SK-N-DZ (cell line): Measurements from ENCODE around the gene MYL12B.
"Not testable (repeated sequence)": the region's sequence is repeated elsewhere in the genome, so short reads cannot be mapped to it uniquely, and the experiment has no call there.

Experiments used
- DNase-seq: peaks from one replicate; pipeline ENCODE4 v3.0.0-alpha.2; 2015; ENCODE audit warnings: low spot score

Gene MYL12B

DNA sequence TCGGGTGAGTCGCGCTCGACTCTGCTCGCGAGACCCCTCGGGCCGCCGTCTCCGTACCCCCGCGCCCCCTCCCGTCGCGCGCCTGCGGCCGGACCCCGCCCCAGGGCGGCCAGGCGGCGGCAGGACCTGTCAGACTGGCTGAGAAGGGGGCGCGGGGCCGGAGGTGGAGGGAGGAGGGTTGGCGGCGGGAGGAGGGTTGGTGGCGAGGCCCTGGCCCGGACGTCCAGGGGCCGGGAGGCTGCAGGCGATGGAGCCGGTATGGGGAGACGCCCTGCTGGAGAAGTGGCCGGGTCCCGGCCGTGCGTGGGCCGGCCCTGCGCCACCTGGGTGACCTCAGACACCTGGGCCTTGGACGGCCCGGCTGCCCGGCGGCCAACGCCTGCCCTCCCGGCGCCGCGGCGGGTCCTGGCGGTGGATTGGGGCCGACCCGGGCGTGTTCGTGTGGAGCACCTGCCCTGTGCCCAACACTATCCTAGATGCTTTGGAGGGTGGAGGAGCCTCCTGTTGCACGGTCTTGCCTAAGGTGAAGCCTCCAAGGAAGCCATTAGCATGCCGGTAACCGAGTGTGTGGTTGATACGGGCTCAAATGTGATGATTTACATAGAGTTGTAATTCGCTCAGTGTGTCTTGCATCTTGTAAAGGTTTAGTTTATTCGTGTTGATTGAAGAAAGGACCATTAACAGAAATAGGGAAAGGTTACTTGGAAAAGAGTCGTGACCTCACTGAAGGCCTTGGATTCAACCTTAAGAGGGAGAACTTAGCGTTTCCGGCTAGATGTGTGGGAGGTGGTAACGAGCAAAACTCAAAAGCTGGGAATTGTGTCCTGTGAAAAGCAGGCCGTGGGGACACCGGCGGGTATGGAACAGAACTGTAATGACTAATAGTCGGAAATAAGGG is 550 bp downstream of the MYL12B start:
- no peak for DNase-seq

DNA sequence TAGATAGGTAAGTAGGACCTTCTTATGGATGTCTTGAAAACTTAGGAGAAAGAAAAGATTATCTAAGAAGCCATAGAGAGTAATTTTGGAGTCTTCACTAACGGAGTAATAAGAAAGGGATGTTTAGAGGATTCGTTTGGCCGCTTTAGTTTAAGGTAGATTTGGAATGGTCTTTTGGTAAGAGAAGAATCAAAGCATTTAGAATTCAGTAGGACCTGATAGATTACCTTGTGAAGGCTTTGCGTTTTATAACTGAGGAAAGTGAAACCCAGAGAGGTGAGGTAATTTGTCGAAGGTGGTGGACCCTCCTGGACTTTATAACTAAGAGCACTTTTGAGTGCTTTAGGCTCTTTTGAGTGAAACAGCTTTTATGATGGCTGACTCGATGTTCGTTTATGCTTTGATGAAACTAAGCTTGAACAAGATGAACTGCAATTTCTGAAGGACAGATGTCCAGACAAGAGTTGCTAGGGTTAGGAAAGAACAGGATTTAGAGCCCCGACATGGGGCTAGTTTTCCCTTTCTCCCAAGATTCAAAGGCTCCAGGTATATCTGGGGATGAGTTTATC is 1.3 kb downstream of the MYL12B start:
- no peak for DNase-seq

DNA sequence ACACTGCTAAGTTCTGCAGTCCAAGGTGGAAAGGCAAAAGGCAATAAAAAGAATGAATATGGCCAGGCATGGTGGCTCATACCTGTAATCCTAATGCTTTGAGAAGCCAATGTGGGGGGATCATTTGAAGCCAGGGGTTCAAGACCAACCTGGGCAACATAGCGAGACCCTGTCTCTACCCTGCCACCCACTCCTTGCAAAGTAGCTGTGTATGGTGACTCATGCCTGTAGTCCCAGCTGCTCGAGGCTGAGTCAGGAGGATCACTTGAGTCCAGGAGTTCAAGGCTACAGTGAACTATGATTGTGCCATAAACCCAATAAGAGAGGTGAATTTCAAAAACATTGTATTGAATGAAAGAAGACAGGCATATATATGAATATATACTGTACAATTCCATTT is 2.4 kb downstream of the MYL12B start:
- no peak for DNase-seq

DNA sequence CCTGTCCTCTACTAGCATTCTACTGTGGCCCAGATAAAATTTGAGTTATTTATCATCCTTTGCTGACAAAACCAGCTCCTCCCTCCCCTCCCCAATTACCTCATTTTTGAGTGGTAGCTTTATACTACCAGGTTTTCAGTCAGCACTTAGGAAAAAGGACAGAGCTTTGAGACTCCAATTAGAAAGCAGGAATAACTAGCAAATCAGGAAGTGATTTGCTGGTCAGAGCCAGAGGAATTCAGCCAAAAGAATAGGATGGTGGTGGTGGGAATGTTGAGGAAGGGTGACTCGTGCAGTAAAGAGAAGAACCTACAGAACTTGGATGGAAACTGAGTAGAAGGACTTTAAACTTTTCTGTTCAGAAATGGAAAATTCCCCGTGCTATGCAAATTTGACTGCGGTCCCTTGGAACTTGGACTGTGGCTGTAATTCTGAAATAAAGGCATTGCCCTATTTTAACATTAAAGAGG is 3.7 kb downstream of the MYL12B start:
- DNase-seq: no peak

DNA sequence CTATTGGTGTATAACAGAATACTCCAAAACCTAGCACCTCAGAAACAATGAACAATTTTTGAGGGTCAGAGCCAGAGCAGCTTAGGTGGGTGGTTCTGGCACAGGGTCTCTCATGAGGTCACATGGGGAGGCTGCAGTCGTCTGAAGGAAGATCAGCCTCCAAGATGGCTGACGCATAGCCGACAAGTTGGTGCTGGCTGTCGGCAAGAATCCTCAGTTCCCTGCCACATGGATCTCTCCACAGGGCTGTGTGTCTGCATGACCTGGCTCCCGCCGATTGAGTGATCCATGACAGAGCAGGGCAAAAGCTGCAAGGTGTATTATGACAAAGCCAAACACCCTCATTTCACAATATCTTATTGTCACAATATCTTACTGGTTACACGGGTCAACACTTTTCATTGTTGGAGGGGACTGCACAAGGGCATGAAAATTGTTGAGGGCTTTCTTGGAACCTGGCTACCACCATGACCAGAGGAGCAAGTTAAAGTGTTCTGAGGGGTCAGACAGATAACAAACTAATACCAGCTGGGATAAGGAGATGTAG is 4.2 kb downstream of the MYL12B start:
- no peak for DNase-seq

DNA sequence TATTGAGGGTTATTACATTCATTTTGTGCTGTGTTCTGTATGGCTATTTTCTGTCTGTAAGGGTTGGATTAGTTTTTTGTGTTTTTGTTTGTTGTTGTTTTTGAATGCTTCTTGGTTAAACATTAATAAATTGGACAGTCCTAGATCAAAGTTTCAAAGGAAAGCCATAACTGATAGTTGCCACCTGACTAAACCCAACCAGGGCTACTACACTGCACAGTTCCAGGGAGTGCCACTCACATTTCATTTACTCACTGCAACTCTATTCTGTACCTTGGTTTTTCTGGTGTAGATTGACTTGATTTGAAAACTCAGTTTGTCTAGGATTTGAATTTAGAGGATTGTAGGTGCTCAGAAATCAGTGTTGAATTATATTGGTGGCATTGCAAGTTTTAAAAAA is 6.4 kb downstream of the MYL12B start:
- DNase-seq: no peak

DNA sequence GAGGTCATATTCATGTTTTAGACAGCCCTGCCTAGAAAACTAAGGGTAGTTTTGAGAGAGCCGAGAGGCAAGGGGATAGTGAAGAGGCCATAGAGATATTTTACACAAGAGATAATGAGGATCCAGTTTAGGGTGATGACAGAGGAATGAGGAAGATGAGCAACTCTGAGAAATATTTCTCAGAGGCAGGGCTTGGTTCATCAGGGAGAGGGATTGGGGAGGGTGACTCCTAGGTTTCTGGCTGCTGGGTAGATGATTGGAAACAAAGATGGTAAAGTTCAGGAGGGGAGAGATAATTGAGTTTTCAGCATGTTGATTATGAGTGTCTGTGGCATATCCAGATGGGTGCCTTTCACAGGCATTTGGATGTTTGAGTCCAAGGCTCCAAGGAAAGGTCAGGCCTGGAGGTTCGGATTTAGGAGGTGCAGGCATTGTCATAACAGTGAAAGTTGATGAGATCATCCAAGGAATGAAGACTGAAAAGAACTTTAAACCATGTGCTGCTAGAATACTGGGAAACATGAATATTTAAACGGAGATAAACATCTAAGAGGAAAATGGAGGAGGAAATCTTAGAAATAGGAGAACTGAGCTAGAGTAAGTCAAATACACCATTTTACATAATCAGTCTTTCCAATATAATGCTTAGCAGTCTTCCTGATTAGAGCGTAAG is 7.4 kb downstream of the MYL12B start:
- DNase-seq: peak; percentile 27

DNA sequence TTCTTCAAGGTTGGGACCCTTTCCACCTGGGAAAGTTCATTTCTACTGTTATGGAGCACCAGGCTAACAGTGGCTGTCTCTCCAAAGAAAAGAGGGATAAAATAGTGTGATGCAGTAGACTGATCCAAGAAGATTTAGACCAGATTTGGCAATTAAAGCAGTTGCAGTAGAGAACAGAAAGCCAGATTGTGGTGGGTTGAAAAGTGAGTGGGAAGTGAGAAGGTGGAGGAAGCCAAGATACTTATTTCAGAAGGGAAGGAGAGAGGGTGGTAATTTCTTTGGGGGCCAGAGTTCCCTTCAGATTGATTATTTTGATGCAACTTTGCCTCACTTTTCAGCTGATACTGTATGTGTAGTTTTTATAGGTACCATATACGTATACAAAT is 8.0 kb downstream of the MYL12B start:
- no peak for DNase-seq

DNA sequence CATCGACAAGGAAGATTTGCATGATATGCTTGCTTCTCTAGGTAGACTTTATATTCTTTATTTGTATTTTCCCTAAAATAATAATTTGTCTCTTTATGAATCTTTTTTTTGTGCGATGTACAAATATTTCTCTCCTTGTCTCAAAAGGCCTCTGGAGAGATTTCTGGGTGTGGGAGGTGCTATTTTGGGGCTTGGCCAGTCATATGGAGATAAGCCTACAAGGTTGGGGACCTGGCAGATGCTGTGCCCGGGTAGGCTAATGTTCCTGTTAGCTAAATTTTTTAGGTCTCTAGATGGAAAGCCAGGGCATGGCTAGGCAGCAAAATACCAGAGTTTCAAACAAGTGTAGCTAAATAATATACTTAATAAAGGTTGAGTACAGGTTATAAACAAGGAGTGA is 11.1 kb downstream of the MYL12B start:
- no peak for DNase-seq

DNA sequence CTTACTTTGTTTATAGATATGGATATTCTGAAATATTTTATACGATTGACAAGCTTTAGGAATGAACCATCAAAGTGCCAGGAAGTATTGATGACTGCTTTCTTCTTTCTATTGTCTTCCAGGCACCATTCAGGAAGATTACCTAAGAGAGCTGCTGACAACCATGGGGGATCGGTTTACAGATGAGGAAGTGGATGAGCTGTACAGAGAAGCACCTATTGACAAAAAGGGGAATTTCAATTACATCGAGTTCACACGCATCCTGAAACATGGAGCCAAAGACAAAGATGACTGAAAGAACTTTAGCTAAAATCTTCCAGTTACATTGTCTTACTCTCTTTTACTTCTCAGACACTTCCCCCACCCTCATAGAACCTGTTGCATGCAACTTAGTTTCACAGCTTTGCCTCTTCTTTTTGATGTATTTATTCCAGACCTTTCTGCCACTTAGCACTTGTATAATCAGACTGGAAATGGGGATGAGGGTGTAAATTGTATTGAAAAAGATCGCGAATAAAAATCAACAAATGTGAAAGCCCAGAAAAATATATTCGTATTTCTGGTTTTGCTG is 15.8 kb downstream of the MYL12B start:
- DNase-seq: not testable (repeated sequence)

DNA sequence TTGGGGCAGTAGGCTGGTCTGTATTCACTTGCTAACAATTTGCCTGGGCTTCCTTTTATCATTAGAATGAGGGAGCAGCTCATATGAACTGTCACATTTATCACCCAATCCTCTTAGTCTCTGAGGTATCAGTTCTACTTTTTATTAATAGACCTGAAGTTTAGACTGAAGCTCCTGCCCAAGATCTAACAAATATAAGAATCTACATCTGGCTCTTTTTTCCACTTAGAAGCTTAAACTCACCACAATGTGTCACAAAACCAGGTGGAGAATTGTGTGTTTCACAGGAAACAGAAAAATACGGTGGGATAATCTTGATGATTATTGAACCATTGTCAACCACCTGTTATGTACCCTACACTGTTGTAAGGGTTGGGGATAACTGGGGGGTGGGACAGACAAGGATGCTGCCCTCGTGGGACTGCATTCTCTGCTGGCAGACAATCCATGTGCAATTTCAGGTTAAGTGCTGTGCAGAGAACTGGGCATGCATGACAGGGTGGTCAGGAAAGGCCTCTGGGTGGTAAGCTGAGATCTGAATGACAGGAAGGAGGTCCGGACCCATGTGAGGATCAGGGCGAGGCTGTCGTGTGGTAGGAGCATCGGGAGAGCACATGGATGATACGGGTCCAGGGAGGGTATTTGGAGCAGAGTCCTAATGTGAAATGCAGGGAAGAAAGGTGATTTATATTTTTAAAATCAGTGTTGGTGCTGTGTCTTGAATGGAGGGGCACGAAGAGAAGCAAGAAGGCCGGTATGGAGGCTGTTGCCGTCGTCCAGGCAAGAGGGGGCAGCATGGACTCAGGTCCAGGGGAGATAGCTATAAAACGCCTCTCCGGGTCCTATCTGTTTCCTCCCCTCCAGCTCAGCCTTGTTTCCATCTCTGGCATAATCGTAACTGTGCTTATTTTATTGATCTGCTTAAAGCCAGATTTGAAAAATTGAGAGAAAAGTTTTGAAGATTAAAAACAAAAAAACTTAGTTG is 17.6 kb downstream of the MYL12B start:
- DNase-seq: no peak

DNA sequence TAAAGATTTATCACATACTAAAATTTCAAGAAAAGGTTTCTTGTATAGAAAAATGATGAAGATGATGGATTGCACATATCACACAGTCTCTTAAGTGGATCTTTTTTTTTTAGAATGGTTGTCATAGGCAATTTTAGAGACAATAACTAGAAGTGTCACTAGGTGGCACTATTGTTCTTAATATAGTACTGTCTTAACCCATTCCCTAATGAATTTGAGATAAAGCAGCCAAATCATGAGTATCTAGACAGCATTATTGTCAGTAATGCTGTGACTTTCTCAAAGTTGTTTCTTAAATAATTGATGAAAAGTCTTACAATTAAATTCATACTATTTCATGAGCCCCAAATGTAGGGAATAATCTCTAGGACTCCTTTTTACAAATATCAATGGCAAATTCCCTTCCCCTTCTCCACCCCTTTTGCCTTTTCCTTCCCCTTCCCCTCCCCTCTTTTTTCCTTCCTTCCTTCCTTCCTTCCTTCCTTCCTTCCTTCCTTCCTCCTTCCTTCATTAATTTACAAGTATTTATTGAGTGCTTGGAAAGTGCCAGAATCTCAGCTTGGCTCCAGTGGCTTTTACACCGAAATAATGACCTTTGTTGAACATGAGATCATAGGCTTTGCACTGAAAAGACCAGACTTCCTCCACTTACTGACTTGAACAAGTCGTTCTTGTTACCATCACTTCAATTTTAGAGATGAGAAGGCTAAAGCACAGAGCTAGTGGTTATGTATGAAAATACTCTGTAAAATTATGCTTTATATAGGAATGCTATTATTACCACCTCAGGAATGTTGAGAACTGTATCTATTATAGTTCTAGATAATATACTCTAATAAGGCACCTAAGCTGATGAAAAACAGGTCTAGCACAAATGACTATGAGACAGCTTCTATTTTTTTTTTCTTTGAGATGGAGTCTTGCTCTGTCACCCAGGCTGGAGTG is 19.8 kb downstream of the MYL12B start:
- DNase-seq: peak; percentile 78

DNA sequence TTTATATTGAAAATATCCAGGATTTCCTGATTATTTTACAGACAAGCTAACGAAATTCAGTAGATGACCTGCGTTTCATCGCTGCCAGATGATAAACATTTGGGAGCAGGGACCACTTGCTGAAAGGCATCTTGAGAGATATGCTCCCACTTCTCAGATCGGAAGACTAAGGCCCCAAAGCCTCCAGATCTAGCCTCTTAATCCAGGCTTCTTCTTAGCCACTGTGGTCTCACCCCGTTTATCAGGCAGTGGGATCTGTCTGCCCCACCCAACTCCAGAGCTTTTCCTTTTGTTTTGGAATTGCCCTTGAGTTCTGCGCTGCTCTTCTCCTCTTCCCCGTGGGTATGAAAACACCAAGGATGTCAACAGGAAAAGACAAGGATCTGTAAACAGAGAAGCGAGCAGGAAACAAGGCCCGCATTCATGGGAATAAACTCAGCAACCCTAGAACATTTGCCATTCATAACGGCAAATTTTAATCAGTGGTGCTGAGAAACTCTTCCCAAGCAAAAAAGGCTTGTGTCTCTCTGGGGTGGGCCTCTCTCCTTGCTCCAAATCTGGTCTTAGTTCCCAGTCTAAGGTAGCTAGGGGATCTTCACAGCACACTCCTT is 21.4 kb downstream of the MYL12B start:
- DNase-seq: no peak

DNA sequence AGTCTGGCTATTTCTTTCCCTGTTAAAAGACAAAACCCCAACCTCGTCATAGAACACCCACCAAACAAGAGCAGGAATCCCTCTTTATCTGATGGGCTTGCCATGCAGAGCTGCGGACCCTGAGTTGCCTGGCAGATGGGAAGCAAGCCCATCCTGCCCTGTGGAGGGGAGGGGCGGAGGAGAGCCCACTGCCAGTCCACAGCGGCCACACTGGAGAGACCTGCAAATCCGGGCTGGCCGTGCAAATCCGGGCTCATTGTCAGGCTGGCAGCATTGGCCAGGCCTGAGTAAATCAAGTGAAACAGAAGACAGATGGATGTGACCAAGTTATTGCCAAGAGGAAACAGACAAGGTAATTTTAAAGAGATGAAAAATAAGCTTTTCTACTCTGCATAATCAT is 22.0 kb downstream of the MYL12B start:
- DNase-seq: no peak

DNA sequence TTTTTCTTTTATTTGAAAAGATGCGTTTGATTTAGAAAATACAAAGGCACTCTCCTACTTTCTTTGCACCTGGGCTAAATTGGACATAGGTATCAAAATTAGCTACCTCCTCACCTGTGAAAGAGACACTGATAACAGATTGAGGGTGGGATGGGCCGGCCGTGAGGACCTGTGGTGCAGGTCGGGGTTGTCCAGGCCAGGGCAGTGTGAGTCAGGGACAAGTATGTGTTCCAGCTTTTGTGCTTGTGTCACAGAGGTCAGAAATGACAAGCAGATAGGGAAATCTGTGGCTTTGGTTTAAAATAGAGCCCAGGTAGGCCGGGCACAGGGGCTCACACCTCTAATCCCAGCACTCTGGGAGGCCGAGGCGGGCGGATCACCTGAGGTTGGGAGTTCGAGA is 22.6 kb downstream of the MYL12B start:
- no peak for DNase-seq

DNA sequence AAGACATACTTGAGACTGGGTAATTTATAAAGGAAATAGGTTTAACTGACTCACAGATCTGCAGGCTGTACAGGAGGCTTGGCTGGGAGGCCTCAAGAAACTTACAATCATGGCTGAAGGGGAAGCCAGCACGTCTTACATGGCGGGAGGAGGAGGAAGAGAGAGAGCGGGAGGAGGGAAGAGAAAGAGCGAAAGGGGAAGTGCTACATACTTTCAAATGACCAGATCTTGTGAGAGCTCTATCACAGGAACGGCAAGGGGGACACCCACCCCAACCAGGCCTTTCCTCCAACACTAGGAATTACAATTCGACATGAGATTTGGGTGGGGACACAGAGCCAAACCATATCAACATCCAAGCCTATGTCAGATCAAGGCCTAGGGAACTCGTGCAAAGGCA is 24.2 kb downstream of the MYL12B start:
- DNase-seq: no peak

DNA sequence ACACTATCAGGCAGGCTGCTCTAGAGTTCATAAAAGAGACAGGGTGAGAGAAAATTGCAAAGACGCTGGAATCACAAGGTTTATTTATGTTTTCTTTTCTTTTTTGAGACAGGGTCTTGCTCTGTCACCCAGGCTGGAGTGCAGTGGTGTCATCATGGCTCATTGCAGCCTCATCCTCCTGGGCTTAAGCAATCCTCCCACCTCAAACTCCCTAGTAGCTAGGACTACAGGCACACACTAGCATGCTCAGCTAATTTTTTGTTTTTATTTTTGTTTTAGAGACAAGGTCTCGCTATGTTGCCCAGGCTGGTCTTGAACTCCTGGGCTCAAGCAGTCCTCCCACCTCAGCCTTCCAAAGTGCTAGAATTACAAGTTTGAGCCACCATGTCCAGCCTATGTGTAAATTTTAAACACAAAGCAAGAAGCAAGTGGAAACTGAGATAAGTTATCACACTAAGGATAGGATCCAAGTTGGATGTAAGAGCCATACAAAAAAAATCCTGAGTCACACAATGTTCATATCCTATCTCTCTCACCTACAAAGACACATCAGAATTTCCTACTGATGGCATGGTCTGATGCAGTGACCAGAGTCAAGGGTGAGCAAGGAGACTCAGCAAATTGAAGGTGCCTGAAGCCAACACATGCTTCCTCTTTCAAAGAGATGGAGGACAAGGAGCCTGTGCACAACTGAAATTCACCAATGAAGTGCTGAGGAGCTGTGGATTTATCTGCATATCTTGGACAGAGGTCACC is 31.4 kb downstream of the MYL12B start:
- DNase-seq: no peak

DNA sequence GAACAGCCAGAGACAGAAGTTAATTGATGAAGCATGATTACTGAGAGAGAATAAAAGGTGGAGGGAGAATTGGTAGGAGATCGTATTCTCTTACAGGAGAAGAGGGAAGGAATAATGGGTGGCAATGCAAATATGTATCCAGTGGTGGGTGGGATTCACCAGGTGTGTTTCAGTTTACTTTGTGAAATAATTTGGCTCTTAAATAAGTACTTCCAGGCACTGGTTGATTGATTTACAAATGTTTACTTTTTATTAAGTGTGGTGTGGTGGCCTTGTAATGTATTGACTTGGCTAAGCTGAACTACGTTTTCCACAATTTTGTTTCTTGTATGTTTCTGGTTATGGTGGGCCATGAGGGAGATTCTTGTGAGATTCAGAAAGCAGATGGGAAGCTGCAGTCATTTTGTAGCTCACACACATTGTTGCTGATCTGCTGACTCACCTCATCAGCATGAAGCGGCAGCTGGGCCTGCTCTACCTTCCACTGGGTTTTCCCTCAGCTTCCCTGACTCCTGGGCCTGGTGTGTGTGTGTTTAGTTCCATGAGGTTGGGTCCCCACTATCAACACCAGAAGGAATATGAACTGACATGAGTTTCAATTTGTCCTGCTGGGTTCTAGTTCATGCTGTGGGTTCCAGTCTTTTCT is 32.6 kb downstream of the MYL12B start:
- no peak for DNase-seq
